ENCODE data around the gene SNX8. TPM values are rescaled to one million over a fixed set of nuclear protein-coding genes. Genes with fewer than 3 reads are reported as not detected.
"Not testable (repeated sequence)": the region's sequence is repeated elsewhere in the genome, so short reads cannot be mapped to it uniquely, and the experiment has no call there.

Gene SNX8
- total RNA-seq, 1 experiment from 2014 or later = 10.0 TPM

GRCh38 chr7:2290877-2291276 is 23.4 kb downstream of the SNX8 start:
- no peak for DNase-seq (ENCODE audit: low read depth)

DNA sequence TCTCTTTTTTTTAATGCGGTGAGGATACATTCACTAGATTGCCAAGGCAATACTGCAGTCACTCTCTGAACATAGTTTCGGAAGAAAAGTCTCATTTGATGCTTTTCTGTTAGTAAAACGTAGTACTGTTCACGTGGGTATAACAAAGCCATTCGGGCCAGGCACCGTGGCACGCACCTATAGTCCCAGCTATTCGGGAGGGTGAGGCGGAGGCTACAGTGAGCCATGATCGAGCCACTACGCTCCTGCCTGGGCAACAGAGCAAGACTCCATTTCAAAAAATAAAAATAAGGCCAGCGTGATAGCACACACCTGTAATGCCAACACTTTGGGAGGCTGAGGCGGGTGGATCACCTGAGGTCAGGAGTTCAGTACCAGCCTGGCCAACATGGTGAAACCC is 24.6 kb downstream of the SNX8 start:
- no peak for DNase-seq (ENCODE audit: low read depth)

- no peak for DNase-seq (ENCODE audit: low read depth)
Observed at GRCh38 chr7:2289111-2289586, 25.1 kb downstream of the SNX8 start.

- DNase-seq (ENCODE audit: low read depth) = no peak
Observed at GRCh38 chr7:2288503-2288902, 25.7 kb downstream of the SNX8 start.

- DNase-seq (ENCODE audit: low read depth) = no peak
Observed at GRCh38 chr7:2287745-2288144, 26.5 kb downstream of the SNX8 start.

DNA sequence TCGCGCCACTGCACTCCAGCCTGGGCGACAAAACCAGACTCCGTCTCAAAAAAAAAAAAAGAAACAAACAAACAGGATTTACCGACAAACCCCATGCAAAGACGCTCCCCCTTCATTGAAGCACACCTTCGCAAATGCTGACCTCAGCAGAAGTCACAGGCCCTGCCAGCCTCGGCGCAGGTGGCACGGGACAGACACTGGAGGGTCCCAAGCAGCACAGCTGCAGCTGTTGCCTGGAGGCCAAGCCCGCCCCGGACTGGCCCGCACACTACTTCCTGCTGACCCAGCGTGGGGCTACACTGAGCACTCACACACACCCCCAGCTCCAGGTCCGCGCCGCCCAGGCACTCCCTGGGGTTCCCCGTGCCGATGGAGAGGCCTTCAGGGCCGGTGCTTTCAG is 31.2 kb downstream of the SNX8 start:
- no peak for DNase-seq (ENCODE audit: low read depth)

DNA sequence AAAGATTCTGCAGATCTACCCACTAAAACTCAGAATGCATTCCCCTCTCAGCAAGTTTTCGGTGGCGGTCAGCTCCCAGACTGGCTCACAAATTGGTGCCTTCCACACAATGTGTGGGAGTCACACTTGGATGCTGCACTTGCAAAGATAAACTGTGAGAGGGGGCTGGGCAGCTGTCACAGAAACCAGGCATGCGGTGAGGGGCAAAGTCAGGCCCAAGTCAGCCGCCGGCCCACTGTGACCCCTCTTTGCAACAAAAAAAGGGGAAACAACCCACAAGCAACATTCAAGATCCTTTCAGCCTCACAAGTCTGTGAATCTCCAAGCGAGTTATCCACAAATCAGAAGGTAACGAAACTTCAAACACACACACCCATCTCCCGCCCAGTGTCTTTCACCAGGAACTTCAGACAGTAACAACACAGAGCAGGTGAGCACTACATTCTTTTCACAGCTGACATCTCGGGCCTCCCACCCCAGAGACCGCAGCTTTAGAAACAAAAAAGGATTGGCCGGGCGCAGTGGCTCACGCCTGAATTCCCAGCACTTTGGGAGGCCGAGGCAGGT is 32.0 kb downstream of the SNX8 start:
- no peak for DNase-seq (ENCODE audit: low read depth)

GRCh38 chr7:2281541-2281940 is 32.7 kb downstream of the SNX8 start:
- no peak for DNase-seq (ENCODE audit: low read depth)

DNA sequence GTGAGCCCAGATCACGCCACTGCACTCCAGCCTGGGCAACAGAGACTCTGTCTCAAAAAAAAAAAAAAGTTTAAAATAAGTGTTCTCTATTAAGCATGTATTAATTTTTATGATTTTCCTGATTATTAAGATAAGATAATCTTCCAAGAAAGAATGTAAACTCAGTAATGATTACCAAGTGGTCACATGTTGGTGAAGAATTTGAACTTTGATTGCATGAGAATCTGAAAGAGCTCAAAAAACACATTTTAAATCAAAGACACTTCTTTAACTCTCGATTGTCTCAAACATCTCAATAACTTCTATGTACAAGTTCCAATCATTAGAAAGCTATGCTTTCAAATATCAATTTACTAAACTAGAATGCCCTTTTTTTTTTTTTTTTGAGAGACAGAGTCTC is 33.8 kb downstream of the SNX8 start:
- no peak for DNase-seq (ENCODE audit: low read depth)

DNA sequence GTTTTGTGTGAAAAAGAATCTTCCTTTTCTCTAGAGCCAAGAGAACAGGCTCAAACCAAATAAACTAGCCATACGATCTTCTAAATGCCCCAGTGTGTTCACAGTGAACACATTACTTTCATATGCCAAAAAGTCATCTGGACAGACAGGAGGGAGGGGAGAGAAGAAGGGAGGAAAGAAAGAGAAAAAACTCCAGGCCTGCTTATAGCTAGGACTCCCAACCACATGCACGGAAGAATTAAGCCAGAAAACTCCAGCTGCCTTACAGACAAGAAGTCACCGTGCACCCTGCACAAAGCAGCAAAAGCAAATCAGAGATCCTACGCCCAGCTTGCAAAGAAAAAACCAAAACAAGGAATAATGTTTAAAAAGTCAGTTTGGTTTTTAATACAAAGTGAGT is 34.3 kb downstream of the SNX8 start:
- no peak for DNase-seq (ENCODE audit: low read depth)

- no peak for DNase-seq (ENCODE audit: low read depth)
Observed at GRCh38 chr7:2278026-2278425, 36.2 kb downstream of the SNX8 start.

- DNase-seq (ENCODE audit: low read depth) = no peak
Observed at GRCh38 chr7:2276107-2276506, 38.1 kb downstream of the SNX8 start.

DNA sequence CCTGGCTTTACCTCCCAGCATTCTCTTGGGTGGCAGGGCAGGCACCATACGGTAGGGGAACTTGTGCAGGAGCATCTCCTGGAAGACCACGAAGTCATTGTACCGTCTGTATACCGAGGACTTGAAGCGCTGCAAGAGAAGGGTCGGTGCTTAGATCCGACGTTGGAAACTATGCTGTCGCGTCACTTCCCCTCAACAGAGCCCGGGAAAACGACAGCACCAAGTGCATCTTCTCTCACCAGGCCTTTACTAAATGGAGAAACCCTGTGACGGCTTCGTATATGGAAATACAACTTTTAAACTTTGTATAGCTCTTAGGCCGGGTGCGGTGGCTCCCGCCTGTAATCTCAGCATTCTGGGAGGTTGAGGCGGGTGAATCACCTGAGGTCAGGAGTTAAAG is 39.1 kb downstream of the SNX8 start:
- no peak for DNase-seq (ENCODE audit: low read depth)

DNA sequence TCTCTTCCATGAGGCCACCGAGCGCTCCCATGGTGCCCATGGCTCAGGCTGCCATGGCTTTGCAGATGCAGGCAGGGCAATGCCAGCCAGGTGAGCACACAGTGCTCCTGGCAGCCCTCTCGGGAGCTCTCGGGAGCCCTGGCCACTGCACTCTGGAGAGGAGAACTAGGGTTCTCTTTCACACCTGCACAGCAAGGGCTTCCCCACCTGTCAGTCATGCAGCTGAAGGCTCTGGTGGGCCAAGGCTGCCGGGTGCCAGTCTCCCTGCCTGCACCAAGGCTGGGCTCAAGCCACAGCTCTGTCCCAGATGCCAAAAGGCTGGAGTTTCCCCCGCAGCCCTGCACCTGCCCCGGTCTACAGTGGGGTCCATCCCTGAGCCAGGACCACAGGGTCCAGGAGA is 39.6 kb downstream of the SNX8 start:
- DNase-seq (ENCODE audit: low read depth) = no peak

GRCh38 chr7:2273866-2274265 is 40.4 kb downstream of the SNX8 start:
- DNase-seq (ENCODE audit: low read depth) = no peak

DNA sequence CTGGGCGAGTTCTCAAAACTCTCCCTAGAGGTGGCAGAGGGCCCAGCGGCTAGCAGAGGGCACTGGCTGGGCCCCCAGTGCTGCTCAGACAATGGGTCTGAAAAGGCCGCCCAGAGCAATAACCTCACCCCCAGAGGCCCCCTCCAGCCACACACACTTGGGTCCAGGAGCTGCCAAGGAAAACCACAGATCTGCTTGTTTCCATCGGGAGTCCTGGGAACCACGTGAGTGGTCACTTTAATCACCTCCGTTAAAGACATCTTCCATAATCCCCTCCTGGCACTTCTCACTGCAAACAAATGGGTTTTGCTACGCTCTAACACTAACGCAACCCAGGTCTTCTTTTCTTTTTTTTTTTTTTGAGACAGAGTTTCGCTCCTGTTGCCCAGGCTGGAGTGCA is 42.2 kb downstream of the SNX8 start:
- peak; percentile 23 for DNase-seq (ENCODE audit: low read depth)

DNA sequence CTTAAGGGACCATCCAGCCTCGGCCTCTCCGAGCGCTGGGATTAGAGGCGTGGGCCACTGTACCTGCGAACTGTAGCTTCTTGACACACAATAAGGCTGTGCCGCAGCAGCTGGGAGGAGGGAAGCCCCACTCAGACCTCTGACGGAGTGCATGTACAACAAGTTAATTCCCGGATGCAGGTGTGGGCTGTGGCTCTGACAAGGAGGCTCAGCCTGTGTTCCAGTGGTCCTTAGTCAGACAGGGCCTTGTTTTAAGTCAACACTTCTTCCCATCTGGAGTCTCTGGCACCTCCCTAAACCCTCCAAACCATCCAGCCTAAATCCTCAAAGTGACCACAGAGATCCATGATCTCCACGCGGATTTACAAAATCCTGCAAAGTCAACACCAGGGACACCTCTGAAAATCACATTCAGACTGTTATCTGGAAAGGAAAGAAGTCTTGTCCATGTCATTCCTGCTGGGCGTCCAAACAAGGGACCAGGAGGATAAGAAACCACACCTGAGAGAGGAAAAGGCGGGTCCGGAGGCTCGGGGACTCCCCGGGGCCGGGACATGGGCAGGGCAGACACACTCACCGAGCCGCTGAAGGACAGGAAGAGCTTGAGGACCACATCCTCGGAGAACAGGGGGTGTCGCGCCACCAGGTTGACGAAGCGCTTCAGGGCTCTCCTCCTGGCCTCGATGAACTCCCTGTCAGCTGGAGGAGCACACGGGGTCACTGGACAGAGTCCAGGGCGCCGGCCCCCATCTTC is 42.8 kb downstream of the SNX8 start:
- no peak for DNase-seq (ENCODE audit: low read depth)

DNA sequence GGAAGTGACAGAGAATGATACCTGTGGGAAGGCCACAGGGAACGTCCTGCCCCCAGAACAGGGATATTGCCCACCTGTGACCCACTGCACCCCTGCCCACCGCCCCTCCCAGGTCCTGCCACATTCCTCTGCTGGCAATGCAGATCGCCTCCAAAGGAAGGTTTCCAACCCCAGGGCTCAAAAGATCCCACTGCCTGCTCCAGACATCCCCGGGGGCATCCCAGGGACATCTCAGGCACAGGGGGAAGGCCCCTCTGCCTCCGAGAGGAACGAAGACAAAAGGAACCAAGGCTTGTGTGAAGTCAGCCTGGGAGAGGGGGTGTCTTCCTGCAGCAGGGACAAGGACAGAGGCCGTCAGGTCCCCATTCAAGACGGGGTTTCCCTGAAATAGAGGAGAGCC is 43.7 kb downstream of the SNX8 start:
- DNase-seq (ENCODE audit: low read depth) = no peak

- DNase-seq (ENCODE audit: low read depth) = peak; percentile 16
Observed at GRCh38 chr7:2269991-2270460, 44.2 kb downstream of the SNX8 start.

GRCh38 chr7:2269089-2269990 is 44.9 kb downstream of the SNX8 start:
- not testable (repeated sequence) for DNase-seq (ENCODE audit: low read depth)

DNA sequence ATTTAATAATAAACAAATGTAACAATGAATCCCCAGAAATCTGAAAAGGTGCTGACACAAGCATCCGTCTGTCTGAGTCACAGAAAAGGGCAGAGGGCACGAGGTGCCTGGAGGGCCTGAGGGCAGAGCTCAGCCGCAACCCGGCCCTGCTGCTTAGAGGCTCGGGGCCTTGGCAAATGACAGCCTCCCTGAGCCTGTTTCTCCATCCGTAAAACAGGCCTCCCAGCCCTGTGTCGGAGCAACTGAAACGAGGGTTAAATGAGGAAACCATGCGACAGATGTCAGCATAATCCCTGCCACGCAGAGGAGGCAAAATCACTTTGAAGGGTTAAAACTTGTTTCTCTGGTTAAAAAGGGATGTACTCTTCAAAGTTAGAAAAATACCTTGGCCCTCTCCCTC is 47.3 kb downstream of the SNX8 start:
- DNase-seq (ENCODE audit: low read depth) = peak; percentile 94

DNA sequence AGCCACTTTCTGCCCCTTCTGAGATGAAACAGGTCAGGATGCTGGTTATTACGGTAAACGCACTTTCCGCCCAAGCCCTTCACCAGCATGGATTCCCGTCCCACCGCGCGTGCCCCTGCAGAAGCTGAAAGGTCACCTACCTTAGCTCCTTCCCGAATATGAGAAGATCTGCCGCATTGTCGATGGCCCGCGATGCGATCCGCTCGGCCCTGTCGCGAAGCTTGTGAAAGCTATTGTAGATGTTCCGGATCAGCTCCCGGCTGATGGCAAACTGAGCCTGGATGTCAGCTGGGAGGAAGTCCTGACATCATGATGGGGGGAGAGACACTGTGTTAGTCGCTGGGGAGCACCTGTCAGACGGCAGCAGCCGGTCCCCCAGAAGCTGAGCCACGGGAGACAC is 50.1 kb downstream of the SNX8 start:
- DNase-seq (ENCODE audit: low read depth) = no peak

DNA sequence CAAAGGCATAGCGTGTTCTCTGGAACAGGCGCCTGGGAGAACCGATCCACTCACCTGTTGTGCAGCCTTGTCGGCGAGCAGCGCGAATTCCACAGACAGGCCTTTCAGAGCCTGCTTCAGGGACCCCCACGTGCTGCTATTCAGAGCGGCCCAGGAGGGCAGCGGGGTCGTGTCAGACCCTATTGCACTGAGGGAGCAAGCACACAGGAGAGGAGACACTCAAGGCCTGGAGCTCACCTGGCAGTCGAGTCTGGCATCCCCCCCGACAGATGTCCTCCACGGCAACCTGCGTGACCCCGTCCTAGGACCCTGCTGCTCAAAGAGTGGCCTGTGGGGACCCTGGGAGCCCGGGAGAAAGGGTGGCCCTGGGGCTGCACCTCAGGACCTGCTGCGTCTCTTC is 51.1 kb downstream of the SNX8 start:
- no peak for DNase-seq (ENCODE audit: low read depth)

Measured in M059J (cell line).